GM08714 (cell line): Measurements from ENCODE around the gene SP3.

ENCODE experiments used
- H3K4me3 ChIP-seq: fragments of 200-500 bp; sonication (Bioruptor generic); 2 replicates; pipeline ENCODE4 v1.5.1; 2014; ENCODE audit warnings: mild to moderate bottlenecking, low read length, inconsistent platforms
- ZNF274 ChIP-seq: IDR thresholded peaks from 2 replicates; pipeline ENCODE4 v1.6.1; 2012; ENCODE audit warnings: mild to moderate bottlenecking, low read depth, low read length

Gene SP3

DNA sequence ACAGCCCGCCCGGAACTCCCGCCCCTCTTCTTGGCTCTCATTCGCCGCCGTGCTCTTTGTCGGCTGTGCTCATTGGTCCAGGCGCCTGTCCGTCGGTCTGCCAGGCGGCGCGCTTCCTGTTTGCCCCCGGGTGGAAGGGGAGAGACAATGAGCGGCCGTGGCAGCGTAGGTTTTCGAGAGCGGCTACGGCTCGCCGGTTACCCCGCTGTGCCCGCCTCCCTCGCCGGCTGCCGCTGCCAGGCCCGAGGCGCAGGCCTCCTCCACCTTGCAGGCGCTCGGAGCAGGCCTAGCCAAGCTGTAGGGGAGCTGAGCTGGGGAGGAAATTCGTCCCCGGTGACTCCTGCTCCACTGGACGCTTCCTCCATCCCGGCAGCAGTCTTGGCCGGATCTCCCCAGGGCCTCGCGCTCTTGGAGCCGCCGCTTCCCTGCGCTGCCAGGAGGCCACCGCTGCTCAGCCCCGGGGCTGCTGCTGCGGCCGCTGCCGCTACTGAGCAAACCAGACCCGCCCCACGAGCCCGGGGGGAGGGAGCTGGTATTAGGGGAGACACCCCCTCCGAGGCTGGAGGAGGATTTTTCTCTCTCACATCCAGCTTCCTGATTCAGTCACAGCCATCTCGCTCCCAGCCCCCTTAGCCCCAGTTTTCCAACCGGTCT, at the start of gene SP3:
SP3 (minus strand) TSS at position 2 of the 654 bp plus-strand sequence. CDS start 202 bp downstream, outside the sequence.
- no peak for TF ChIP-seq ZNF274
- peak within 1 kb of the TSS; percentile 96 for H3K4me3 ChIP-seq

DNA sequence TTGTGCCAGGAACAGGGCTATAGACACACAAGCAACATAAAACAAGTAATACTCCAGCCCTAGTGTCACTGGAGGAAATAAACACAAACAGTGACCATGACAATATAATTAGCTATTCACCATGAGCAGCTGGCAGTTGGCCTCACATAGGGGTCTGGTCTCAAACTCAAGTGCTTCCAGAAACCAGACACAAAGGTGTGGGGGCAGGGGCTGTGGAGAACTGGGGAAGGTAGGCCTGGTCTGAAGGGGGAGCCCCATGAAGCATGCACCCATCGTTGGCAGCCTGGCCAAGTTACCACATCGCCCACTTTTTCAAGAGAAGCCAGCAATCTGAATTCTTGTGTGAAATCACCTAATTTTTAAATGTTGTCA, 49.5 kb upstream of the SP3 start:
- no peak overlapping the region for H3K4me3 ChIP-seq
- TF ChIP-seq ZNF274 = no peak

DNA sequence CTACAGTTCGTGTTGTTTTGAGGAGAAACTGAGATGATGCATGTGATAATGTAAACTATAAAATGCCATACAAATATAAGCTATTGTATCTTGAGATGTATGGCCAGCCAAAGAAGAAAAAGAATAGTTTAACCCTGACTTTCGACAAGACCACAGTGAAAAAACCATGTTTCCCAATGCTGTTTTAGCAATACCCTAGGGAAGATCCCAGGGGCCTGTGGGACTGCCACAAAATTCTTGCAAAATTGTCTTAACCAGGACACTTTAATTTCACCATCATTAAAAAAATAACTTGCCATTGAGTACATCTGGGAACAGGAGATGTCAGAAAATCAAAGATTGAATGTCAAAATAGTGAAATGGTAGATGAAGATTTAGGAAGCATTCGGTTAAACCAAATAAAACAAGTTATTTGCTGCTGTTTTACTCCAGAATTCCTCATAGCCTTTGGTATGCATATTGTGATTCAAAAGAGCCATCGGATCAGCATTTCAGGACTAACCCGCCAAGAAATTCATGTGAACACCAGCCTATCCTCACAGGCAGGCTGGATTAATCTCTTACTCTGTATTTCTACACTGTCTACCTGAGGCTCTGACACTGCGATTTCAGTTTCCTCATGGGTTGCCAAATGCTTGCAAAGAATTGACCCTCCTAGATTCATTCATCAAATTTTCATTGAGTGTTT, 49.0 kb upstream of the SP3 start:
- TF ChIP-seq ZNF274 = no peak
- H3K4me3 ChIP-seq = no peak overlapping the region

DNA sequence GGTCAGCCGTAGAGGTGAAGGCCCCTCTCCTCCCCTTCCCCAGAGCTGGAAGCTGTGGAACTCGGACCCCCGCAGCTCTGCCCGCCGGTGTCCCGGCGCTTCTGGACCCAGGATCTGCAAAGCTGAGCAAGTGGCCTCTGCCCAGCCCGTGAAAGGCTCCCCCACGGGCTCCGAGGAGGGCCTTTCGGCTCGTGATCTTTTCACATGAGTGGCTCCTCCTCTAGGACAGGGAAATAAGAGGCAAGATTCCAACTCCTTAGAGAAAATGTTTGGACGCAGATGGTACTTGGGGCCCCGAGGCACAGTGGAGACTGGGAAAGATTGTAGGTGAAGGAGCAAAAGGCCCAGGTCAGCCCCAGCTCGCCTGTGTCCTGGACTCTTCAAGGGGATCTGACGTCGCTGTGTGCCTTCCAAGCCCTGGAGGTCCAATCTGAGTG, 48.2 kb upstream of the SP3 start:
- no peak overlapping the region; the same call in 1 of the 2 replicates for H3K4me3 ChIP-seq

DNA sequence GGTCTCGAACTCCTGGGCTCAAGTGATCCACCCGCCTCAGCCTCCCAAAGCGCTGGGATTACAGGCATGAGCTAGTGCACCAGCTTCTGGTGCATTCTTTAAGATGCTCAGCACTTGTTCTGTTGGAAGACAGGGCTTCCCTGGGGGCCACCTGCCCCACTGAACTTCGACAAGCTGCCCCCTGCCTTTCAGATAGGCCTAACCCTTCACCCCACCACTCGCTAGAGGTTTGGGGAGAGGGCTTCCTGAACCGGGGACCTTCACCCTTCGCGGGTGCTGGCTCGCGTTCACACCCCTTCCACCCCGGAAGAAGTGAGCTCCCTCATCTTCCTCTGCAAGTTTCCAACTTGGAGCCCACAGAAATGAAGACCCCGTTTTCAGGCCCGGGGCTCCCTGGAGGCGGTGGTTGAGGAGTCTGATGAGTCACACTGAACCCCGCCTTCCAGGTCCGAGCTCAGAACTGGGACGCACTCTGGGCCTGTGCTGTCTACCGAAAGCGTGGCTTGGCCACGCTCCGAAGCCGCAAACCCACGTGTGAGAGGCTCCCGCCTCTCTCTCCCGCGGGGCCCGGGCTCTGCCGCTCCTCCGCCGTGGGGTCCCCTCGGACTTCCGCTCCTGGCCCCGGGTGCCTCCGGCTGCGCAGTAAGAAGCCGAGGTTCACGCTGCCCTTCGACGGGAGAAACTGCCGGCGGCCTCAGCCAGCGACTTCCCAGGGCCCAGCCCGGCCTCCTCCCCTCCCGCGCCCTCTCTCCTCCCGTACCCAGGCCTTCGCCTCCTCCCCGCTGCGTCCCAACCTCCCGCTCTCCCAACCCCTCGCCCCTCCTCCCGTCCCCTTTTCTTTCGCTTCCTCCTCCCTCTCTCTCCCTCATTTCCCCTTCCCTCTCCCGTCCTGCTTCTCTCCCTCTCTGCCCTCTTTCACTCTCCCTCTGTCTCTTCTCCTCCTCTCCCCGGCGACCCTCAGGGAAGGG, 47.5 kb upstream of the SP3 start:
- no peak for TF ChIP-seq ZNF274
- H3K4me3 ChIP-seq = peak overlapping the region; percentile 2; the same call in 1 of the 2 replicates

More for the DNA sequence above, 48.2 kb upstream of the SP3 start:
- TF ChIP-seq ZNF274 = no peak

DNA sequence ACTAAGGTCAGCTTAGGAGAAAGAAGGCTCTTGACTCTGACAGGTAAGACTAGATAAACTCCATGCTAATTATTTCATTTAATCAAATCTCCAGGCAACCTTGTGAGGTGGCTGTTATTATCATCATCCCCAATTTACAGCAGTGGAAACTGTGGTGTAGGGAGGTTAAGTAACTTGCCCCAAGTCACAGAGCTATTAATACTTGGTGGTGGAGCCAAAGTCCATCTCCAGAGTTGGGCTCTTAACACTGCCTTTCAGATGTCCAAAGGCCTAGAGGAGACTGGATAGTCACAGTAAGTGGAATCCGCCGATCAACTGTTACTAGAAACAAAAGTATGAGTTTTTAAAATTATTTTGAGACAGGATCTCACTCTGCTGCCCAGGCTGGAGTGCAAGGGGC, 46.6 kb upstream of the SP3 start:
- H3K4me3 ChIP-seq = no peak overlapping the region
- TF ChIP-seq ZNF274 = no peak

DNA sequence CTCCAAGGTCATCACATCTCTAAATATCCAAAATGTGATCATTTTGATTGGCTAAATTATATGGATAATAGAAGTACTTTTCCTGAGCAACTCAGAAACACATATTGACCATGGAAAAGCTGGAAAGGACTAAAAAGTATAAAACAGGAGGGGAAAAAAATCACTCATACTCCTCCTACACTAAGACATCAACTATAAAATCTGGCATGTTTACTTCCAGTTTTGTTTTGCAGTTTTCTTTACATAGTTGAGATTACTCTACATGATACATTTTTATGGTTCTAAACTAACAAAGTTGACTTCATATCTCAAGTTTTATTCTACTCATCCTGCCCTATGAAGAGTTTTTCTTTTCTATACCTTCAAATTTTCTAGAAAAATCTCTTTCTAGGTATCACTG, 46.0 kb upstream of the SP3 start:
- TF ChIP-seq ZNF274 = no peak
- H3K4me3 ChIP-seq = no peak overlapping the region

DNA sequence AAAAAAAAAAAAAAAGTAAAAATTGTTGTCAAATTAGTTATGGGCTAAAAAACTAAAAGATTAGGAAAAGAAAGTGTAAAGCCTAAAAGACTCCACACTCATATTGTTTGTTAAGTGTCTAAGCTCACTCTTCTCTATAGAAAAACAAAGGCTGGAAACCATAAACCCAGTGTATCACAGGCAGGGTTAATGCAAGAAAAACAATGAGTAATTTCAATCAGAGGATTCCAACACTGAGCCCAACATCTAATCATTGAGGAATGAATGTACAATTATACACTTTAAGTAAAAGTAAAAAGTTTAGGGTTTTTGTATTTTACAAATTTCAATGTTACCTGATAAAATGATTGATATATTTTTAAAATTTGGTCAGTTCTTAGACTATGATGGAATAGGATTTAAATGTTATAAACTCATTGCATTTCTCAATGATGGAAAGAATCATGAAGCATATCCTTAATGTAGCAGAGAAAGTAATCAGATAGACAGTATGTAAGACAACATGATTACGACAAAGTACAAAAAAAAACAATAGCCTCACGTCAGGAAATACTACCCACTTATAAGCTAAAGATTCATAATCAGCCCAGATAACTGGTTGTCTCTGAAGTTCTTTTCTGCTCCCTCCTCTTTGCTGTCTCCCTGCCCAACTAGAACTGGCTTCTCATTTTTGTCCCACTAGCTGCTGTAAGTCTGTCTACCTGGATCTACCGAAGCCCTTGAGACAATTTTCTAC, 44.5 kb upstream of the SP3 start:
- no peak for TF ChIP-seq ZNF274
- no peak overlapping the region for H3K4me3 ChIP-seq

DNA sequence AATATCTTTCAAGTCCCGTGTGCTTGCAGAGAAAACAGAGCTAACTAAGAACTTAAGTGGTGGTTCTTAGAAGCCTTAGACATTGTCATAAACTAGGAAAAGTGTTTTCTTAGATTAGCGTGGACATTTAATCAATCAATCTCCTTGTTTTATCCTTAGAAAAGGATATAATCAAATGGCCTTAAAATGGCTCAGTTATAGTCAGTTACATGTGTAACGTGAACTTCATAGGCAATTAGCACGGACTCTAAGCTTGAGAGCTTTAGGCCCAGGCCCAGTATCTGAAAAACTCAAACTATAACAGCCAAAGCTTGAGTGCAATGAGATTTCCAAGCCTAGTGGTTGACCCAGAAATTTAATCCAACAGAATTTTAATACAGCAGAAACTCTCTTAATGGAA, 43.5 kb upstream of the SP3 start:
- TF ChIP-seq ZNF274 = no peak
- no peak overlapping the region for H3K4me3 ChIP-seq

DNA sequence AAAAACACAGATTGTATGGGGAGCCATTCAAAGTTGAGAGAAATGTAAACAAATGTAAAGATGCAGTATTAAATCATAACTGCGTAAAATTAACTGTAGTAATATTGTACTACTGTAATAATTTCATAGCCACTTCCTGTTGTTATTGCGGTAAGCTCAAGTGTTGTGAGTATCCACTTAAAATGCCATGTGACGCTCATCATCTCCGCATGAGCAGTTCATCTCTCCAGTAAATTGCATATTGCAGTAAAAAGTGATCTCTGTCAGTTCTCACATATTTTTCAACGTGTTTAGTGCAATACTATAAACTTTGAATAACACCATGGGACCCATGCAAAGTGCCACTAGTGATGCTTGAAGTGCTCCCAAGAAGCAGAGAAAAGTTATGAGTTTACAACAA, 41.8 kb upstream of the SP3 start:
- no peak overlapping the region for H3K4me3 ChIP-seq
- TF ChIP-seq ZNF274 = no peak

DNA sequence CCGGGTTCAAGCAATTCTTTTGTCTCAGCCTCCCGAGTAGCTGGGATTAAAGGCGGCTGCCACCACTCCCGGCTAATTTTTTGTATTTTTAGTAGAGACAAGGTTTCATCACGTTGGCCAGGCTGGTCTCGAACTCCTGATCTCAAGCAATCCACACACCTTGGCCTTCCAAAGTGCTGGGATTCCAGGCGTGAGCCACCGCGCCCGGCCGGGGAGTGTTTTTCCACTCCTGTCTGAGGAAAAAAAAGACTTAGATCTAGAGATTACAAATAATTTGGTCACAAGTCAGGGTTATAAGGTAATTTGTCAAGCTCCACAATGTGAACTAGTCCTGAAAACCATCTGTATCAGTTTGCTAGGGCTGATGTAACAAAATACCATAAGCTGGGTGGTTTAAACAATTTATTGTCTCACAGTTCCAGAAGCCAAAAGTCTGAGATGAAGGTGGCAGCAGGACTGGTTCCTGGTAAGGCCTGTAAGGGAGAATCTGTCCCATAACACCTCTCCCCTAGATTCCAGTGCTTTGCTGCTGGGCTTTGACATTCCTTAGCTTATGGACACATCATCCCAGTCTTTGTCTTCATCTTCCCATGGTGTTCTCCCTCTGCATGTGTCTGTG, 40.7 kb upstream of the SP3 start:
- no peak for TF ChIP-seq ZNF274
- H3K4me3 ChIP-seq = no peak overlapping the region

DNA sequence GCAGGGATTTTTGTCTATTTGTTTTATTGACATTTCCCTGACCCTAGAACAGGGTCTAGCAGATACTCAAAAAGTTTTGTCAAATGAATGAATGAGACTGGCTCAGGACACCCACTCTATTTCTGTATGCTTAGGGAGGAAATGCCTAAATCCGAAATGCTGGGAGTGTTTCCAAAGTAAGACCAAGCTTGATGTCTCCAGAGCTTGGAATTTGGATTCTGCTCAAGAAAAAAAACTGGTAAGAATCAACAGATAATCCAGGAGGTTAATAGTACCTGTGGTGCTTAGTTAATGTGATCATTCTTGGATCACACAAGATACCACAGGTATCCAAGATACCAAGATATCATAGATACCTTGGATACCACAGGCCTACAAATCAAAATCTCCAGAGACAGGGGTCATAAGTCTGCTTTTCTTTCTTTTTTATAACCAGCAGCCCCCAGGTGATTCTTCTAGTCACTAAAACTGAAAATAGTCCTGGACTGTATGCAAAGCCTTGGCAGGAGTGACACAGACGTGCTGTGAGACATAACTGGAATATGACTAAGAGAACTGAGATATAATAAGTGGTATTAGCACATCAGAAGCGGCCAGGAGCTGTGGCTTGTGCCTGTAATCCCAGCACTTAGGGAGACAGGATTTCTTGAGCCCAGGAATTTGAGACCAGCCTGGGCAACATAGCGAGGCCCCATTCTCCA, 39.9 kb upstream of the SP3 start:
- no peak overlapping the region for H3K4me3 ChIP-seq
- no peak for TF ChIP-seq ZNF274
